ENCODE measurements around the gene ARID3C. TPM values are rescaled to one million over a fixed set of nuclear protein-coding genes. Genes with fewer than 3 reads are reported as not detected.

The ARID3C gene
- not detected for total RNA-seq
- not detected for polyA plus RNA-seq

- Histone ChIP-seq H3K27me3 (ENCODE audit: insufficient read depth, low read length) (peaks cover 50% of the 10 kb centered on the region), H3K4me3 (ENCODE audit: low read length in 2 of 2) (peak within 1 kb of the TSS in 1 of 2 donors; percentile 37), H3K9me3 (ENCODE audit: control insufficient read depth in 1 of 2, low read length in 2 of 2) (no peaks in the 10 kb centered on the region), H3K4me1 (ENCODE audit: insufficient read depth, low read length) (peaks cover 22% of the 10 kb centered on the region), H3K27ac (ENCODE audit: low read depth, low read length) (no peak within 1 kb of the TSS), H3K36me3 (ENCODE audit: insufficient read depth, low read length) (no peaks in the 10 kb centered on the region)
- intact Hi-C loops (cut with micrococcal nuclease): loop anchor here (1.0 kb wide), 1 partner anchor 9 kb away; the partner anchor contains the start of gene DCTN3
- ChIA-PET POLR2A (ENCODE audit: partially characterized antibody) (interaction anchor here (1.1 to 1.7 kb wide), 5 partner anchors 8 to 34 kb away, joined by 3 to 15 read pairs (median 8); partner anchors contain the start of genes DCTN3, RPP25L and SIGMAR1), CTCF (ENCODE audit: partially characterized antibody) (interaction anchor here (0.9 to 10.5 kb wide), 6 partner anchors 8 to 72 kb away, joined by 3 to 235 read pairs (median 4); partner anchors contain the start of genes DCTN3, GALT, RPP25L and SIGMAR1)
- H3K4me1 Mint-ChIP-seq: peaks cover 12 to 47% (median 17%) of the 10 kb centered on the region in 4 donors
- peak within 1 kb of the TSS in 6 of 7 donors; percentile 6 to 90 (median 41) for H3K27ac Mint-ChIP-seq
- peaks cover 0 to under 1% of the 10 kb centered on the region in 2 donors for H3K36me3 Mint-ChIP-seq
- DNase-seq: peak; percentile 24 to 51 (median 40)
- peaks cover 31 to 34% of the 10 kb centered on the region in 2 donors for H3K27me3 Mint-ChIP-seq
- H3K9me3 Mint-ChIP-seq: peaks cover 0 to 3% (median 0%) of the 10 kb centered on the region in 8 donors
- peak within 1 kb of the TSS; percentile 84 to 97 (median 87) for H3K4me3 Mint-ChIP-seq
These were observed at the start of gene ARID3C for GRCh38 chr9:34628656-34629490. ARID3C (minus strand) TSS chr9:34629066; CDS start chr9:34628014, 1,052 bp downstream.

GRCh38 chr9:34675869-34676268 is 47.0 kb upstream of the ARID3C start:
- Mint-ChIP-seq H3K4me3 (no peak overlapping the region), H3K4me1 (peaks cover 0 to 4% (median under 1%) of the 10 kb centered on the region in 4 donors), H3K27me3 (no peaks in the 10 kb centered on the region), H3K27ac (peak overlapping the region in 1 of 7 donors; percentile 86), H3K9me3 (no peaks in the 10 kb centered on the region), H3K36me3 (peaks cover 0 to 4% of the 10 kb centered on the region in 2 donors)
- POLR2A ChIA-PET (ENCODE audit: partially characterized antibody): no interaction called here
- Histone ChIP-seq H3K27ac (ENCODE audit: low read depth, low read length) (no peak overlapping the region), H3K36me3 (ENCODE audit: insufficient read depth, low read length) (no peaks in the 10 kb centered on the region), H3K4me1 (ENCODE audit: insufficient read depth, low read length) (no peaks in the 10 kb centered on the region), H3K27me3 (ENCODE audit: insufficient read depth, low read length) (no peaks in the 10 kb centered on the region), H3K4me3 (ENCODE audit: low read length in 2 of 2) (no peak overlapping the region), H3K9me3 (ENCODE audit: control insufficient read depth in 1 of 2, low read length in 2 of 2) (no peaks in the 10 kb centered on the region)
- CTCF ChIA-PET (ENCODE audit: partially characterized antibody): interaction anchor here (0.9 to 4.0 kb wide), 6 partner anchors 11 to 42 kb away, joined by 3 to 16 read pairs (median 5); no protein-coding TSS in a partner anchor
- intact Hi-C loops (cut with micrococcal nuclease): loop anchor here (1.0 kb wide), 1 partner anchor 26 kb away; no protein-coding TSS in a partner anchor
- DNase-seq: no peak

GRCh38 chr9:34675048-34675714 is 46.3 kb upstream of the ARID3C start:
- Histone ChIP-seq H3K36me3 (ENCODE audit: insufficient read depth, low read length) (no peaks in the 10 kb centered on the region), H3K9me3 (ENCODE audit: control insufficient read depth in 1 of 2, low read length in 2 of 2) (no peaks in the 10 kb centered on the region), H3K4me1 (ENCODE audit: insufficient read depth, low read length) (no peaks in the 10 kb centered on the region), H3K4me3 (ENCODE audit: low read length in 2 of 2) (no peak overlapping the region), H3K27me3 (ENCODE audit: insufficient read depth, low read length) (no peaks in the 10 kb centered on the region), H3K27ac (ENCODE audit: low read depth, low read length) (no peak overlapping the region)
- ChIA-PET CTCF (ENCODE audit: partially characterized antibody) (interaction anchor here (0.5 to 4.0 kb wide), 9 partner anchors 10 to 41 kb away, joined by 3 to 16 read pairs (median 4); no protein-coding TSS in a partner anchor), POLR2A (ENCODE audit: partially characterized antibody) (no interaction called here)
- Mint-ChIP-seq H3K4me3 (no peak overlapping the region), H3K27ac (no peak overlapping the region), H3K9me3 (peaks cover 0 to 5% (median 3%) of the 10 kb centered on the region in 8 donors), H3K27me3 (no peaks in the 10 kb centered on the region), H3K36me3 (peaks cover 0 to 9% of the 10 kb centered on the region in 2 donors), H3K4me1 (peaks cover 0 to 4% (median under 1%) of the 10 kb centered on the region in 4 donors)
- DNase-seq: peak in 4 of 5 donors; percentile 30 to 36 (median 34)
- intact Hi-C loops (cut with micrococcal nuclease): loop anchor here (1.0 kb wide), 1 partner anchor 27 kb away; no protein-coding TSS in a partner anchor

GRCh38 chr9:34674440-34674839 is 45.6 kb upstream of the ARID3C start:
- ChIA-PET POLR2A (ENCODE audit: partially characterized antibody) (no interaction called here), CTCF (ENCODE audit: partially characterized antibody) (interaction anchor here (1.1 to 4.0 kb wide), 4 partner anchors 11 to 28 kb away, joined by 4 to 16 read pairs (median 6); no protein-coding TSS in a partner anchor)
- Histone ChIP-seq H3K36me3 (ENCODE audit: insufficient read depth, low read length) (no peaks in the 10 kb centered on the region), H3K27me3 (ENCODE audit: insufficient read depth, low read length) (no peaks in the 10 kb centered on the region), H3K27ac (ENCODE audit: low read depth, low read length) (no peak overlapping the region), H3K4me1 (ENCODE audit: insufficient read depth, low read length) (no peaks in the 10 kb centered on the region), H3K4me3 (ENCODE audit: low read length in 2 of 2) (no peak overlapping the region), H3K9me3 (ENCODE audit: control insufficient read depth in 1 of 2, low read length in 2 of 2) (no peaks in the 10 kb centered on the region)
- DNase-seq: no peak
- Mint-ChIP-seq H3K4me1 (peaks cover 0 to 4% (median under 1%) of the 10 kb centered on the region in 4 donors), H3K4me3 (no peak overlapping the region), H3K27ac (peak overlapping the region in 2 of 7 donors; percentile 32 to 36), H3K36me3 (peaks cover 4 to 15% of the 10 kb centered on the region in 2 donors), H3K9me3 (peaks cover 0 to 12% (median 9%) of the 10 kb centered on the region in 8 donors), H3K27me3 (no peaks in the 10 kb centered on the region)
- intact Hi-C loops (cut with micrococcal nuclease): no loop called here

- no peak overlapping the region for H3K4me3 Mint-ChIP-seq
- DNase-seq: no peak
- CTCF ChIA-PET (ENCODE audit: partially characterized antibody): interaction anchor here (1.6 to 2.4 kb wide), 2 partner anchors 31 to 37 kb away, joined by 7 to 8 read pairs; no protein-coding TSS in a partner anchor
- H3K36me3 ChIP-seq (ENCODE audit: insufficient read depth, low read length): no peaks in the 10 kb centered on the region
- POLR2A ChIA-PET (ENCODE audit: partially characterized antibody): interaction anchor here (1.4 kb wide), 1 partner anchor 51 kb away, joined by 3 read pairs; the partner anchor contains the start of gene DCTN3
- H3K9me3 Mint-ChIP-seq: peaks cover 2 to 25% (median 14%) of the 10 kb centered on the region in 8 donors
- intact Hi-C loops (cut with micrococcal nuclease): no loop called here
- H3K27ac ChIP-seq (ENCODE audit: low read depth, low read length): no peak overlapping the region
- H3K4me3 ChIP-seq (ENCODE audit: low read length in 2 of 2): no peak overlapping the region
- H3K36me3 Mint-ChIP-seq: peaks cover 17 to 34% of the 10 kb centered on the region in 2 donors
- no peaks in the 10 kb centered on the region for H3K9me3 ChIP-seq (ENCODE audit: control insufficient read depth in 1 of 2, low read length in 2 of 2)
- H3K27me3 Mint-ChIP-seq: no peaks in the 10 kb centered on the region
- H3K27ac Mint-ChIP-seq: no peak overlapping the region
- H3K27me3 ChIP-seq (ENCODE audit: insufficient read depth, low read length): no peaks in the 10 kb centered on the region
- peaks cover 7% of the 10 kb centered on the region for H3K4me1 ChIP-seq (ENCODE audit: insufficient read depth, low read length)
- H3K4me1 Mint-ChIP-seq: peaks cover 8 to 13% (median 10%) of the 10 kb centered on the region in 4 donors
These were observed 42.4 kb upstream of the ARID3C start for GRCh38 chr9:34671307-34671706.

GRCh38 chr9:34669809-34670562 is 41.1 kb upstream of the ARID3C start:
- H3K27me3 ChIP-seq (ENCODE audit: insufficient read depth, low read length): no peaks in the 10 kb centered on the region
- Mint-ChIP-seq H3K9me3 (peaks cover 2 to 25% (median 14%) of the 10 kb centered on the region in 8 donors), H3K27ac (peak overlapping the region in 2 of 7 donors; percentile 43 to 72), H3K36me3 (peaks cover 21 to 34% of the 10 kb centered on the region in 2 donors), H3K4me3 (no peak overlapping the region), H3K4me1 (peaks cover 10 to 23% (median 16%) of the 10 kb centered on the region in 4 donors), H3K27me3 (no peaks in the 10 kb centered on the region)
- ChIA-PET CTCF (ENCODE audit: partially characterized antibody) (interaction anchor here (1.6 to 2.4 kb wide), 2 partner anchors 32 to 36 kb away, joined by 7 to 8 read pairs; no protein-coding TSS in a partner anchor), POLR2A (ENCODE audit: partially characterized antibody) (interaction anchor here (0.6 to 1.4 kb wide), 4 partner anchors 32 to 445 kb away, joined by 3 read pairs; partner anchors contain the start of genes DCTN3 and SIGMAR1)
- H3K4me1 ChIP-seq (ENCODE audit: insufficient read depth, low read length): peaks cover 15% of the 10 kb centered on the region
- H3K27ac ChIP-seq (ENCODE audit: low read depth, low read length): no peak overlapping the region
- no peaks in the 10 kb centered on the region for H3K36me3 ChIP-seq (ENCODE audit: insufficient read depth, low read length)
- intact Hi-C loops (cut with micrococcal nuclease): loop anchor here (10.0 kb wide), 3 partner anchors 405 to 1145 kb away; partner anchors contain the start of genes CREB3, FANCG, HINT2 and SPAG8
- DNase-seq: no peak
- H3K4me3 ChIP-seq (ENCODE audit: low read length in 2 of 2): no peak overlapping the region
- no peaks in the 10 kb centered on the region for H3K9me3 ChIP-seq (ENCODE audit: control insufficient read depth in 1 of 2, low read length in 2 of 2)

Data from CD4-positive, alpha-beta memory T cell (primary cell).